PFSK-1 (cell line): ENCODE data around the gene NRROS.

Experiments used
- FOXP2 ChIP-seq: optimal IDR thresholded peaks from 2 replicates; pipeline ENCODE3; 2011; ENCODE audit warnings: borderline replicate concordance, control low read depth, inconsistent platforms; ENCODE audit not compliant: insufficient read depth; ENCODE audit errors: extremely low read length, extremely low read depth
- POLR2AphosphoS5 ChIP-seq: IDR thresholded peaks from 2 replicates; pipeline ENCODE4 v1.6.1; 2012; ENCODE audit warnings: low read depth, mild to moderate bottlenecking, control low read depth, low read length, moderate library complexity
- REST ChIP-seq, 2 experiments: IDR thresholded peaks; 2 replicates each; pipeline versions ENCODE4 v1.6.1 to v1.8.0; 2011 to 2012; ENCODE audit warnings: low read depth in 2 of 2, low read length in 2 of 2, control low read depth in 1 of 2, inconsistent platforms in 1 of 2, mild to moderate bottlenecking in 1 of 2, moderate library complexity in 1 of 2; ENCODE audit not compliant: insufficient read depth in 1 of 2
- SIN3A ChIP-seq: IDR thresholded peaks from 2 replicates; pipeline ENCODE4 v1.6.1; 2012; ENCODE audit warnings: mild to moderate bottlenecking, low read length, moderate library complexity, borderline replicate concordance; ENCODE audit not compliant: insufficient read depth
- TAF1 ChIP-seq: IDR thresholded peaks from 2 replicates; pipeline ENCODE4 v1.6.1; 2012; ENCODE audit warnings: low read length, control low read depth, borderline replicate concordance; ENCODE audit not compliant: insufficient read depth

GRCh38 chr3:196620684-196621083 is 18.8 kb upstream of the NRROS start:
- TF ChIP-seq REST (IDR thresholded peaks at IDR 0.05; ENCODE audit: insufficient read depth in 1 of 2, low read depth in 2 of 2, low read length in 2 of 2) (no peak), SIN3A (no peak), POLR2AphosphoS5 (no peak), TAF1 (no peak), FOXP2 (no peak)
